ENCODE data around the gene GNG12.
A peak's percentile ranks its signal among the peaks of the same experiment; 100 is the strongest.

GNG12 gene

DNA sequence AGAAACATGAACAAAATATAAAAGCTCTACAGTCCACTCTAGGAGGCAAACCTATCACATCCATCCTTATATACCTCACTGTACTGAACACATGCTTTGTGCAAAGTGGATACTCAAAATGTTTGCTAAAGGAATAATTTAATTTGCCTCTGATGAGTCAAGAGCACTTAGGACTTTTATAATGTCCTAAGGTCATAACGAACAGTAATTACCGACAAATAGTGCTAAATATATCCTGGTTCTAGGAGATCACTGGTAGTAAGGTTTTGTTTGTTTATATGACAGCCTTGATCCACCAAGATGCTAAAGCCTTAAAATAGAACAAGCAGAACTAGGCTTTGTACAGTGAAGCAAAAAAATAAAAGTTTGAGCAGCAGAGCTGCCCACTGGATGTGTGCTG is 77.6 kb downstream of the GNG12 start:
- no peaks in the 10 kb centered on the region for H3K9me3 Mint-ChIP-seq
- no peak overlapping the region for H3K4me3 Mint-ChIP-seq
- no peak overlapping the region for H3K27ac Mint-ChIP-seq
- no peaks in the 10 kb centered on the region for H3K36me3 Mint-ChIP-seq (ENCODE audit: low read depth)
- peaks cover 14% of the 10 kb centered on the region for H3K4me1 Mint-ChIP-seq (ENCODE audit: low read depth)
- H3K27me3 Mint-ChIP-seq = peaks cover 1% of the 10 kb centered on the region
- intact Hi-C loops (cut with micrococcal nuclease) = loop anchor here (10.0 kb wide), 1 partner anchor 191 kb away; no protein-coding TSS in a partner anchor

DNA sequence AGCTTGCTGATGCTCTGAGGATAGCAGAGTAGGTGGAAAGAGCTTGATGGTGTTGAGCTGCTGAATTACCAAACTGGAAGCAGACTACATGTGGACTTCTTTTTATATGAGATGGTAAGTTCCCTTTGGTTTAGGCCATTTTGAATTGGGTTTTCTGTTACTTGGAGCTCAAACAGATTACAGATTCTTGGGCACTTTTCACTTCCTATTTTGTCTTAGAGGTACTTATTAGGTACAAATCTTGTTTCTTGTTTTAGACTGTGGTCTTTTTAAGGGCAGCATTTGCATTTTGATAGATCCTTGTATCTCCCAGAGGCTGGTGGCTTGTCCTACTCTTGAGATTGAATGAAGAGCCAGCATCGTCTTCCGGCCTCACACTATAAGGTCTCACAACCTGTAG is 78.1 kb downstream of the GNG12 start:
- H3K9me3 Mint-ChIP-seq = no peaks in the 10 kb centered on the region
- no peaks in the 10 kb centered on the region for H3K27me3 Mint-ChIP-seq
- intact Hi-C loops (cut with micrococcal nuclease) = loop anchor here (10.0 kb wide), 1 partner anchor 190 kb away; no protein-coding TSS in a partner anchor
- H3K4me1 Mint-ChIP-seq (ENCODE audit: low read depth) = peaks cover 15% of the 10 kb centered on the region
- no peak overlapping the region for H3K27ac Mint-ChIP-seq
- H3K4me3 Mint-ChIP-seq = no peak overlapping the region
- no peaks in the 10 kb centered on the region for H3K36me3 Mint-ChIP-seq (ENCODE audit: low read depth)

DNA sequence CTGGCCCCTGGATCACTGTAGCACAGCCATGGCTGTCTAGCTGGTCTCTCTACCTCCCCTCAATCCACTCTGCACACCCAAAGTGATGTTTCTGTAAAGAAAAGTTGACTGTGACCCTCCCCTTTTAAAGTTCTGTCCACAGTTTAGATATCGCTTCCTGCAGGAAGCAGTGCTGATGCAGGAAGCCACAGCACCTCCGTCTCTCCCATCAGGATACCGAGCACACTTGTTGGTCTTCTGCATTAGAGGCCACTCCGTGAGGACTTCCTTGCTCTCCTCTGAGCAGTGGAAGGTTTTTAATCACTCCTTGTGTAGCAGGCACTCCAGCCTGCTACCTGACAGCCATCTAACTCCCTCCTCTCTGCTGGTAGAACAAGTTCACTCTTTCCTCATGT is 78.7 kb downstream of the GNG12 start:
- H3K4me1 Mint-ChIP-seq (ENCODE audit: low read depth) = peaks cover 22% of the 10 kb centered on the region
- H3K36me3 Mint-ChIP-seq (ENCODE audit: low read depth) = no peaks in the 10 kb centered on the region
- no peaks in the 10 kb centered on the region for H3K27me3 Mint-ChIP-seq
- H3K27ac Mint-ChIP-seq = peak overlapping the region; percentile 29
- intact Hi-C loops (cut with micrococcal nuclease) = loop anchor here (10.0 kb wide), 1 partner anchor 190 kb away; no protein-coding TSS in a partner anchor
- no peaks in the 10 kb centered on the region for H3K9me3 Mint-ChIP-seq
- no peak overlapping the region for H3K4me3 Mint-ChIP-seq

DNA sequence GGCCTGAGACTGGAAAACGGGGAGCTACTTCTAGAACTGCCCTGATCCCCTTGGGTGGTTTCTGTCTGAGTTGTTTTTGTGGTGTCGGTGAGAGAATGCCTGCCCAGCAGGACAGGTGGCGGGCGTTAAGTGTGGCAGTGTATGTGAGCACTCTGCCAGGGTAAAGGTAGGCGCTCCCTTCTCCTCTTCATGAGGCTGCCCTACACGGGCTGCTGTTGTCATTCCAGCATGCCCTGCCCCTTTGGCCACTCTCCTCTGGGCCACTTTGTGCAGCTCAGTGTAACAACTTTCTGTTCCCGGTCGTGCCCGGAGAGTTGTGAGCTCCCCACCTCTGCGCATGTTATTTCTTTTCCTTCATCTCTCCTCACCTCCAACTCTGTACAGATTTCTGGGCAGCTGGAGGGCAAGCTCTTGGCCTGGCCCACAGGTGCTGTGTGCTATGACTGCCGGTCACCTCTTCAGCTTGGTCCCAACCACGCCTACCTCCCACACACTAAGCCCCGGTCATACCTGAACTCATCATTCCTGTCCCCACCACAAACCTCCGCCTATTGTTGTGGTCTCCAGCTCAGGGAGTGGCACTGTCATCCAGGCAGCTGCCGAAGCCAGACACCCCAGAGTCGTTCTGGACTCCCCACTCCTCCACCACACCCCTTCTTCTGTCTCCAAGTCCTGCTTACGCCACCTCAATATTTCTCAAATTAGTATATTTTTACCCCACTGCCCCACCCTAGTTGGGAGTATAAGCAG is 79.3 kb downstream of the GNG12 start:
- peaks cover 24% of the 10 kb centered on the region for H3K4me1 Mint-ChIP-seq (ENCODE audit: low read depth)
- no peaks in the 10 kb centered on the region for H3K27me3 Mint-ChIP-seq
- intact Hi-C loops (cut with micrococcal nuclease) = loop anchor here (10.0 kb wide), 1 partner anchor 189 kb away; no protein-coding TSS in a partner anchor
- H3K36me3 Mint-ChIP-seq (ENCODE audit: low read depth) = no peaks in the 10 kb centered on the region
- H3K27ac Mint-ChIP-seq = peak overlapping the region; percentile 29
- H3K4me3 Mint-ChIP-seq = no peak overlapping the region
- H3K9me3 Mint-ChIP-seq = no peaks in the 10 kb centered on the region

DNA sequence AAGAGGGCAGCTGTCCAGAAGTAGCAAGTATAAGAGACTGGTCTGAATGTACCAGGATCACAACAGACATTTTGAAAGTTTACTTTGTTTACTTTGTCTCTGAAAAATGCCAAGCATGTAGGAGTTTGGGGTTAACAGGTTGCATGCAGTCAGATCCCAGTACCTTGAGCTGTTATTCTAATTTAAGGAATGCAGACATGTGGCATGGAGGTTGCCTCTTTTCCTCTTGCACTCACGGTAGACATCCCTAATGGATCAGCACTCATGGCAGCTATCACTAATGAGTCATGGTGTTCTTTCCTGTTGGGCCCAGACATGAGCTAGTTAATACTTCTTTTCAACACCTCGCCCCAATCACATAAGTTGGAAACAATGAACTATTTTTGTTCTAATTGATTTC is 81.0 kb downstream of the GNG12 start:
- no peaks in the 10 kb centered on the region for H3K36me3 Mint-ChIP-seq (ENCODE audit: low read depth)
- H3K27me3 Mint-ChIP-seq = peaks cover 6% of the 10 kb centered on the region
- intact Hi-C loops (cut with micrococcal nuclease) = loop anchor here (10.0 kb wide), 1 partner anchor 188 kb away; no protein-coding TSS in a partner anchor
- H3K4me3 Mint-ChIP-seq = no peak overlapping the region
- peaks cover 38% of the 10 kb centered on the region for H3K4me1 Mint-ChIP-seq (ENCODE audit: low read depth)
- H3K27ac Mint-ChIP-seq = no peak overlapping the region
- H3K9me3 Mint-ChIP-seq = no peaks in the 10 kb centered on the region

DNA sequence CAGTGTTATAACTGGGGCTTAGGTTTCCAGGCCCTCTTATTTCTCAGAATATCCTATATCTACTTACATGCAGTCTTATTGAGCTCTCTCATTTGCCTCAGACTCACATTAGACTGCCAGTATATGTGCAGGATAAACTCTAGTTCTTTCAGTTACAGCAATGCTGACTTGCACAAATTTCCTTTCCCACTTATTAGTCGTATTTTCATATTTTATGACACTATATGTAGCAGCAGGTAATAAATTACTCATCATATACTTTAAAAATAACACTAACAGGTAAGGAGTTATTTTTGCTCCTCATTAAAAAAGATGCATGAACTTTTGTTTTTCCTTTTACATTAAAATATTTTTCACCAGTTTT is 82.6 kb downstream of the GNG12 start:
- Mint-ChIP-seq H3K27me3 (peaks cover 6% of the 10 kb centered on the region), H3K27ac (no peak overlapping the region), H3K36me3 (ENCODE audit: low read depth) (no peaks in the 10 kb centered on the region), H3K4me1 (ENCODE audit: low read depth) (peaks cover 38% of the 10 kb centered on the region), H3K4me3 (no peak overlapping the region), H3K9me3 (no peaks in the 10 kb centered on the region)
- intact Hi-C loops (cut with micrococcal nuclease) = loop anchor here (10.0 kb wide), 1 partner anchor 186 kb away; no protein-coding TSS in a partner anchor

DNA sequence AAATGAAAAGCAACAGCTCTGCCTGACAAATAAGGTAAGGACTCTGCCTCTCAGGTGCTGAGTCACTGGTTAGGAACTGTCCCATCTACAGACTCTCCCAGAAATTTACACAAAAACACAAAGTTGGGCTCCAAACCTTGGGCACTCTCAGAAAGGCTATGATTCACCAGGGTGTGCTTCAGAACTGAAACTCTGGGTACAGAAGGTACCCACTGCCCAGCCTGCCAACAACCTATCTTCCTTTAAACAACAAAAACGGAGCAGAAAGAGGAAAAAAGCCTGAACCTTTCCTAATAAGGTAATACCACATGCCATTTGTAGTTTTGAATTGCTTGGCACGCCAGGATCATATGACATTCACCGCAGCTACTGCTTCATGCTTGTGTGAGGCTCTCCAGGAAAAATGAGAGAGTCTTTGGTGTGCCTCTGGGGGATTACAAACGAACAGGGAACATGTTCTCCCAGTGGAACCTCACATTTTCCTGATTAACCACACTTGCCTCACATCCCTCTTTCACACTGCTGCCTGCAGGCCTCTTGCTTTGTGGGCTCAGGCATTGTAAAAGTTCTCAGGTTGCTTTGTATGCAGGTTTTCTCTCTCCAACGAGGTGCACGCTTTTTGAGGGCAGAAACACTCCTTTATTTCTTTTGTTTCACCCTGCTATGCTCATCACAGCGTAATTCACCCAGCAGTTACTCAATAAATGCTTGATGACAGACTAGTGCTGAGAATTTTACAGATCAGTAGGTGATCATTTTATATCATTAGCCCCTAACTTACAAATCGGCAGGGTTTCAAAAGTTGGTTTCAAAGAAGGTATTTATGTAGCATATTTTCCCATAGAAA is 83.2 kb downstream of the GNG12 start:
- intact Hi-C loops (cut with micrococcal nuclease) = loop anchor here (10.0 kb wide), 1 partner anchor 185 kb away; no protein-coding TSS in a partner anchor
- Mint-ChIP-seq H3K27me3 (peaks cover 6% of the 10 kb centered on the region), H3K4me1 (ENCODE audit: low read depth) (peaks cover 35% of the 10 kb centered on the region), H3K36me3 (ENCODE audit: low read depth) (no peaks in the 10 kb centered on the region), H3K9me3 (no peaks in the 10 kb centered on the region), H3K27ac (no peak overlapping the region), H3K4me3 (no peak overlapping the region)

DNA sequence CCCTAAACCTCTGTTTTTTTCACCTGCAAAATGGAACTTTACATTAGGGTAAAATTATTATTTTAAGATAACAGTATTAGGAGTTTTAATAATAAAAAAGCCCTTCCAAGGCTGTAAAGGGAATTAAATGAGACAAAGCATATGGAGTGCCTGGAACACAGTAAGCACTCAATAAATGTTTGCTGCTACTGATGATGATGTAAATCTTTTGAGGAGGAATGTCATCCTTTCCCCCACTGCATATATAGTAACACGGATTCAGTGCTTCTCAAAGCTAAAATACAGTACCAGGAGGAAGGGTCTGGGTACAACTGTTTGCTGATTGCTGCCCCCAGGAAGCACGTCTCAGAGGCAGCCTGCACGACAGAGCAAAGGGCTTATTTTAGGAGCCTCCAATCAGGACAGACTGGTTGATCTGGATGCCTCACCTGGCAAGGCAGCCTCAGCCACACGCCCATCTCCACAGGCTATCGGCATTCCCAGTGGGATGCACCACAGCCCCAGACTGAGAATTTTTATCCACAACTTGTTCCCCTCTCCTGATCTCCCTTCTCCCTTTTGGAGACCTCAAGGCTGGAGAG is 83.9 kb downstream of the GNG12 start:
- Mint-ChIP-seq H3K4me1 (ENCODE audit: low read depth) (peaks cover 28% of the 10 kb centered on the region), H3K36me3 (ENCODE audit: low read depth) (no peaks in the 10 kb centered on the region), H3K9me3 (no peaks in the 10 kb centered on the region), H3K27me3 (peaks cover 6% of the 10 kb centered on the region), H3K4me3 (no peak overlapping the region), H3K27ac (no peak overlapping the region)
- intact Hi-C loops (cut with micrococcal nuclease) = no loop called here

DNA sequence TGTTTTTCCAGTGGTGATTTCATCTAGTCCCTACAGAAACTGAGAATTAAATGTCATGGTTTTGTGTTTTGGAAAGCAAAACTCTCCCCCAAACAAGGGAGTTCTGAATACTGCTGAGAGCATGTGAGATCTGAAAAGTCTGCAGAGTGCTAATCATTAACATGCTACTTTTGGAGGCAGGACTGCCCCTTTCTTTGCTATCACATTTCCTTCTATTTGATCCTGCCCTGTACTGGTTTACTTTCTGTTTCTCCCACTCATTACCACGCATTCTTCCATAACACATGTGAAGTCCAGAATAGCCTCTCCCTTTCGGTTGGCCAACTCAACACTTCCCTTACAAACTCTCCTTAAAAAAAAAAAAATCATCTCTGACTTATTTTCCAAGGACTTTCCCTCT is 84.6 kb downstream of the GNG12 start:
- Mint-ChIP-seq H3K4me3 (peak overlapping the region; percentile 4), H3K27ac (no peak overlapping the region), H3K27me3 (peaks cover 6% of the 10 kb centered on the region), H3K4me1 (ENCODE audit: low read depth) (peaks cover 23% of the 10 kb centered on the region), H3K9me3 (no peaks in the 10 kb centered on the region), H3K36me3 (ENCODE audit: low read depth) (no peaks in the 10 kb centered on the region)
- intact Hi-C loops (cut with micrococcal nuclease) = no loop called here

DNA sequence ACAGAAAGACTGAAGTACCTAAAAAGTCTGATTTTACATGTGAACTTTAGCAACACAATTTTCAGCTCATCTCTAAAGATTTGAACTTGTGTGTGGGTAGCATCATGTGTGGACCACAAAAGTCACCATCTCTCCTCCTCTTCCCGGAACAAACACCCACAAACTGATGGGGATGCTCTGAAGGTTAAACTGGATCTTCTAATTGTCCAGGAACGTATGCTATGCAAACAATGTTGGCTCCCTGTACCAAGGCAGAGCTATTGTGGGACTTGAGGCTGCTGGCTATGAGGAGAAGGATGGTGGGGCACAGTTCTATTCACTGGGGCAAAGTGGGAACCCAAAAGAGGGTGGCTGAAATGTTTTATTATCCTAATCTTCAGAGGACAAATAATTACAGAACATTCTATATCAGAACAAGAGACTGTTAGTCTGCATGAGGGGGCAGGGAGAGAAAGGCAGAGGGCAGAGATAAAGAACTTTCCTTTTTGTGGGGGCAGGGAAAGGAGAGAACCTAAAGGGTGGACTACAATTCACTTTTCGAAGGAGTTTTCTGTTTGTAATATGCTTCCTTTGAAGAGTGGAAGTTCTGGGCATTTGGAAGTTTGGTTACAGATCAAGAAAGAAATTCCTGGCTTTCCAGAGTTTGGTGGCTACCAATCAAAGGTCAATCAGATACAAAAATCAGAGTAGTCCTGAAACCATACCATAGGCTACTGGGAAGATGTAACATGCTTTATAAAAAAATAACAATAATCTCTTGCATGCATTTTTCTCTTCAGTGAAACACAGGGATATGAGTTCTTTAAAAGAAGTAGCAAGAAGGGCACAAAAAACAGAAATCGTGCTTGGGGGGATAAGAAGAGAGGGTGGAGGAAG is 85.4 kb downstream of the GNG12 start:
- peaks cover 6% of the 10 kb centered on the region for H3K27me3 Mint-ChIP-seq

DNA sequence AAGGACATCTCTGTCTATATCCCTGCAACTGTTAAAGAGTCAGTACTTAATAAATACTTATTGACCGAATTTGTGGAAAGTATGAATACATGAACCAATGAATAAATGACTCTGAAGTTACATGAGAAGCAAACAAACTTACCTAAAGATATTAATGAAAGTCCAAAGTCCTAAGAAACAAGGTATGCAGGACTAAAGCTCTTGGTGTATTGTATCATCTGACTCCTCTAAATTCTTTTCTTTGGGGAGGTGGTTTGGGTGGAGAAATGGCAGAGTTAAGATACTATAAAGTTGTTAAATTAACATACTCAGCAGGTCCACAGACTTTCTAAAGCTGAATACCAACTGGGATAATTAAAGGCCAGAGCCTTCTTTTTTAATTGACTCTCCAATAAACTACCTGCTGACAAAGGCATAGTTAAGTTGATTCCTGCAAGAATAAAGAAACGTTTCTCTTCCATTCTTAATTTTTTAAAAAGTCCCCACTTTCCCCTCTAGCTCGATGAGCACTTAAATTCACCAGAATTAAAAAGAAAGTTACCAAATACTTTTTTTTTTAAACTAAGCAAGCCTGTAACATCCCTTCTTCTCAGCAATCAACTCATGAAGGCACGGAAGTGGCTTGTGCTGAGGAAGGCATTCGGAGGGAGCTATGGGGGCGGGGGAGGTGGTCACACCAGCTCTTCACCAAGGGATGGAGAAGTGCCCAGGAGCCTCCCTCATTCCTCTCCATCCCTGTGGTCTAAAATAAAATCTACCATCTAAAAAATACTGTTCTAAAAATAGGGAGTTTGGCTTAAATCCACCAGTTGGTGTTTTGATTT is 87.2 kb downstream of the GNG12 start:
- H3K4me1 Mint-ChIP-seq (ENCODE audit: low read depth) = peaks cover 23% of the 10 kb centered on the region
- H3K9me3 Mint-ChIP-seq = no peaks in the 10 kb centered on the region
- H3K4me3 Mint-ChIP-seq = no peak overlapping the region
- intact Hi-C loops (cut with micrococcal nuclease) = no loop called here
- H3K27ac Mint-ChIP-seq = no peak overlapping the region
- no peaks in the 10 kb centered on the region for H3K36me3 Mint-ChIP-seq (ENCODE audit: low read depth)
- peaks cover 6% of the 10 kb centered on the region for H3K27me3 Mint-ChIP-seq

More for the DNA sequence above, 85.4 kb downstream of the GNG12 start:
- intact Hi-C loops (cut with micrococcal nuclease) = no loop called here
- Mint-ChIP-seq H3K9me3 (no peaks in the 10 kb centered on the region), H3K27ac (no peak overlapping the region), H3K4me1 (ENCODE audit: low read depth) (peaks cover 23% of the 10 kb centered on the region), H3K4me3 (no peak overlapping the region), H3K36me3 (ENCODE audit: low read depth) (no peaks in the 10 kb centered on the region)

DNA sequence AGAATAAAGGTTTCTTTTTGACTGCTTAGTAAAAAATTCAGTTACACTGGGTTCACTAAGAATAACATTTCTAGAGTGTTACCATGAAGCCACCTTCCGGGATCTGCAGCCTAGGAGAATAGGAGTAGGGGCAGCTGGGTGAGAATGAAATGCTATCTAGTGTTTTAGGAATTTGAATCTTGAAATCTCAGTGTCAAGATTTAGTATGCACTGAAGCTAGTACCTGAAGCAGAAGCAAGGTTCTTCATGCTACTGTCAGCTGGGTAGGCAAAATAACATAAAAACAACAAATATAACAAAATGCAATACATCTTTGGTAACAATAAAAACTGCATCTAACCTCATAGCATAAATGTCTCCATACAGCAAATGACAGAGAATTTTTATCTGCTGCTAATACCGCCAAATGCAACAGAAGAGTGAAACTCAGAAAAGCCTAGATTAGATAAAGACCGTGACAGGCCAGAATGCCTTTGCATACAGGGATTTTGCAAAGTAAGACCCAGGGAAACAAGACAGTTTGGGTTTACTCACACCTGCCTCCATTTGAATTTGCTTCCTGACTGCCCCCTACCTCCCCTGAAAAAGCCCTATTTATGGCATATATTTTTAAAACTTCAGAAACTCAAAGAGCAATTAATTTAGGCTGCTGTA is 90.1 kb downstream of the GNG12 start:
- H3K27me3 Mint-ChIP-seq = peaks cover 3% of the 10 kb centered on the region
- no peaks in the 10 kb centered on the region for H3K9me3 Mint-ChIP-seq
- H3K4me3 Mint-ChIP-seq = no peak overlapping the region
- H3K36me3 Mint-ChIP-seq (ENCODE audit: low read depth) = no peaks in the 10 kb centered on the region
- no peak overlapping the region for H3K27ac Mint-ChIP-seq
- intact Hi-C loops (cut with micrococcal nuclease) = no loop called here
- H3K4me1 Mint-ChIP-seq (ENCODE audit: low read depth) = peaks cover 6% of the 10 kb centered on the region
